ENCODE data around the gene CDH22.

Gene CDH22

DNA sequence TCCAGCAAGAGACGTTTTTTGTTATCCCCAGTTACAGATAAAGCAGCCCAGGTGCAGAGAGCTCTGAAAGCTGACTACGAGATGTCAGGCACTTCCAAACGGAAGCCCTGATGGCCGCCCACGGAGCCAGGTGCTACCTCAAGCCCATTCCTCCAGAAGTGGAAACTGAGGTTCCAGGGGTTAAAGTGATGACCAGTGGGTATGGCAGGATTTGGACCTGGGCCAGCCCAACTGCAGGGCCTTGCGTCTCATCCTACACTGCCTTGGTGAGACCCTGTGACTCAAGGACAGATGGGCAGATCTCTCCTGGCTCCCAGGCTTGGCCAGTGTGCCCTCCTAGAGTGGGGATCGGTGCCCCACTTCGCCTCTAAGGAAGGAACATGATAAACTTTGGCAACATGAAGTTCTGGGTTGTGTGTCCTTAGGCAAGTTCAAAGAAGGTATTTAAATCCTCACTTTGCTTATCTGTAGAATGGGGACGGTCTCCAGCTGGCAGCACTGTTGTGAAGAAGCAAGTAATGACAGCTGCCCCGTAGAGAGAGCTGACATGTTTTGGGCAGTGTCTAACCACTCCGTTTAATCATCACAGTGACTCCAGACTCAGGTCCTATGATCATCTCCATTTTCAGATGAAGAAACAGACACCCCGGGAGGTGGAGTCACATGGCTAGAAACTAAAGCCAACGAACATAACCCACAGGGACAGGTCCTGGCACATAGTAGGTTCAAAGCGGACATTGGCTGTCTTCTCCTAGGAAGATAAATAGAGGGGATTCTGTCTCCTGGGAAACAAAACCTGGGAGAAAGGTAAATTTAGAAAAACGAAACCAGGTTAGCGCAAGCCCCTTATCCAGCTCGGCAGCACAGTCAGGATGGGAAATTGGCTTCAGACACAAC is 34.4 kb upstream of the CDH22 start:
- DNase-seq, result no peak

DNA sequence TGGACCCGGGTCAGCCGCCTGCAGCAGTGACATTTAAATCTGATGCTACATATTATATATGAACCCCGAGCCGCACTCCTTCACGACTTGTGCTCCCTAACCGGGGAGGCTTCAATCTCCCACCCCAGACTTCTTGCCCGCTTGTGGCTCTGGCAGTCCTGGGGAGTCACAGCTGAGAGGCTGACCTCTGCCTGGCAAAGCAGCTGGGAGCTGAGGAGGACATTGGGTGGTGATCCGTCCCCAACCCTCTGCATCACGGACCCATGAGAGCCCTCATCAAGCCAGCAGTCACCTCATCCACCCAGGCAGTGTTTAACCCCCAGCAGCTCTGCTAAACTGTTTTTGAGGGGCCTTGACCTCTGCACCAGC is 33.7 kb upstream of the CDH22 start:
- DNase-seq, result no peak

DNA sequence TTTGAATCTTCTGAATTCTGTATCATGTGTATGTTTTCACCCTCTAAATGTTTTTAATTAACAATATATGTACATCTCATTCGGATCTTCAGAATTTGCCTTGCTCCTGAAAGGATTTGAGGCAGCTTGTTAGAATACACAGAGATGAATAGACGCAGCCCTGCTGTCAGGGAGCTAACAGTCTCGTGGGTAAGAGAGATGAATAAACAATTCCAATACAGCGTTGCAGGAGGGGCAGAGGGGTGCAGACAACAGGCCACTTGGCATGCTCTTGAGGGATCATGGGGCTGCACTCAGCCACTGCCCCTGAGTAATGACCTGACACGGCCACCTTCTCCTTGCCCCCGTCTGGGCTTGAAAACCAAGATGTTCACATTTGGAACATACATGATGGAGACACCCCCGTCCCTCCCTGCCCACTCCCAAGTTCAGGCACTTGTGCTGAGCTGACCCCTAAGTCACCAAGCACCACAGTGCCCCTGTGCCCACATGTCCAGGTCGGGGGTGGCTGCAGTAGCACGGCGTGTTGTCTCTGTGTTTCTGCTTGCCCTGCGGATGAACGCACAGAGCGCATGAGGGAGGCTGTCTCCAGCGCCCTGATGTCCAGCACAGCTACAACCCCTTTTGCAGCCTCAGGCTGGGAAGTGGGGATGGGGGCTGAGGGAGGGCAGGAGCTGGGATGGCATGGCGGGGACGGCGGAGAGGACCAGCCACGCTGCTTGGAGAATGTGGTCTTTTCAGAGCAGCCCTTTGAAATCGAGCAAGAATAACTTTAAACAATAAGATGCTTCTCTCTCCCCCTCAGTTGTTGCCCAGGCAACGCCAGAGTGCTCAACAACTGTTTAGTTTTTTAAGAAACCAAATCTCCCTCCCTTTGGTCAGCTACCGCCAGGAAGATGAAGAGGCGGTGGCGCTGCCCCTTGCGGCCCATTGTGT is 33.0 kb upstream of the CDH22 start:
- no peak for DNase-seq

DNA sequence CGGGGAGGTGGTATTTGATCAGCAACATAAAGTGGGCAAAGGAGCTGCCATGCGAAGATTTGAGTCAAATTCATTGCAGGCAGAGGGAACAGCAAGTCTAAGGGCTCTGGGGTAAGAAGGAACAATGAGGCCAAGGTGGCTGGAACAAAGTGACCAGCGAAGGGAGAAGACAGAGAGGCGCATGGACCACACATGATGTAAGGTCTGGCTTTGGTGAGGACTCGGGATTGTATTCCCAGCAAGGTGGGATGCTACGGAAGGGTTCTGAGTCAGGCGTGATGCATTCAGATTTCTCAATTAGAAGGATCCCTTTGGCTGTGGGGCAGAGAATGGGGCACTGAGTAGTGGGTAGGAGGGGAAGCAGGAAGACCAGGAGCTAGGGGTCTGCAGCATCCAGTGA is 30.7 kb upstream of the CDH22 start:
- no peak for DNase-seq

DNA sequence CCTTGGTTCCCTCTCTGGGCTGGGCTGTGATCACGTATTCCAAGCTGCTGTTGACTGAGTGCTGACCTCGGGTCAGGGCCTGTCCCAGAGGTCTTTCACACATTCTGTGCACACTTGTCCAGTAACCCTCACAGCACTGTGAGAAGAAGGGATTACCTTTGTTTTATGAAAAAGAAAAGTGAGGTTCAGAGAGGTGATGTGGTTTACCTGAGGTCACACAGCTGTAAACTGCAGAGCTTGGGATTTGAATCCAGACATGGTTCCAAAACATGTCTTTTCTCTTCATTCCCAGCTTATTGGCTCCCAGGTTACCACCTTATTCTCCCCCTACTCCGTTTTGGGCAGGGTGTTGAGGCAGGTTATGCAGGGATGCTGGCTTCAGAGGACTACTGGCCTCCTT is 28.4 kb upstream of the CDH22 start:
- DNase-seq, result no peak

DNA sequence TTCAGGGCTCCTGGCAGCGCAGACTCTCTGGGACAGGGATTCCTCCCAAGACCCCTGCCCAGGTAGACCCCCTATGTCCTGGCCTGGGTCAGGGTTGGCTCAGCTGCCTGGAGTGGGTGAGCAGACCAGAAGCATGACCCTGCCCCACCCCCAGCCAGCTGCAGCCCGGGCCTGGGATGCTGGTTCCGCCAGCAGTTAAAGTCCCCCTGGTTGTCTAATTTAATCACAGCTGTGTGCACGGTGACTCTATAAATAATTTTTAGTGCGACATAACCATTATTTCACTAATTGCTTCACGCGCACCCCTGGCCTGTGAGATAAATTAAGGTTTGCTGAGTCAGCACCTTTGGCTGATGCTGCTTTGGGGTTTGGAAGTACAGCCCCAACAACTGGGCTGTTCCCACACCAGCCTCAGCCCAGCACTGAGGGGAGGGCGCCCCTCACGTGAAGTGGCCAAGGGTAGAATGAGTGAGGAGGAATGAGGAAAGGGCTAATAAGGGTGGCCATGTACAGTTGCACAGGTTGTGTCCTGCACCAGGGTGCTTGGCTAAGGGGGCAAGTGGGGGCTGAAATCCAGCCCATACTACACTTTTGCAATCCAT is 26.1 kb upstream of the CDH22 start:
- no peak for DNase-seq

DNA sequence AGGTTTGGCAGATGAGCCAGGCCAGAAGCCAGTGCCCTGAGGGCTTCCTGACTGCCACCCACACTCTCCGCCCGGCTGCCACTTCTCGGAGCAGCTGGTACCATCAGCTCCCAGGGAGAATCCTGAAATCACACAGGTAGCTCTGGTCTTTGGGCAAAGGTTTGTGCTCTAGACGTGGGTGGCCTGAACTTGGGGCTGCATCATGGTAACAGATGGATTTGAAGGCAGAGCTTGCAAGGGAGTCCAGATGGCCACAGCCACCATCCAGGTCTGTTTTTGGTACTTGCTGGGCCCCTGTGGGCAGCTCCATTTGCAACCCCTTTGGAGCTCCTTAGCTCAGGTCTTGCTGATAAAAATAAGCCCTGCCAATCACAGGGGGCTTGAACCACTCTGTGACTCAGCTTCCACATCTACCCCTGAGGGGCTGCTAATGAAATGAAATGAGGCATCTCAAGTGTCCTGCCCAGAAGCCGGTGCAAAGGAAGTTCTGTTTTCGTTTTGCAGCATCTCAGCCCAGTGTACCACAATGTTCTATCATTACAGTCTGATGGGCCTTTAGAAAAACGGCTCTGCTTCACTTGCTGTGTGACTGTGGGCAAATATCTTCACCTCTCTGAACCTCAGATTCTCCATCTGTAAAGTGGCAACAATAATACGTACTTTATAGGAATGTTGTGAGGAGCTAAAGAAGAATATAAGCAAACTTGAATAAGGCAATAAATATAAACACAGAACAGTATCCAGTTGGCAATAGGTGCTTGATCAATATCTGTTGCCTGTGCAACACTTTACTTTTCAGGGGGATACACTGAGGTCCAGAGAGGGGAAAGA is 25.1 kb upstream of the CDH22 start:
- DNase-seq, result no peak

DNA sequence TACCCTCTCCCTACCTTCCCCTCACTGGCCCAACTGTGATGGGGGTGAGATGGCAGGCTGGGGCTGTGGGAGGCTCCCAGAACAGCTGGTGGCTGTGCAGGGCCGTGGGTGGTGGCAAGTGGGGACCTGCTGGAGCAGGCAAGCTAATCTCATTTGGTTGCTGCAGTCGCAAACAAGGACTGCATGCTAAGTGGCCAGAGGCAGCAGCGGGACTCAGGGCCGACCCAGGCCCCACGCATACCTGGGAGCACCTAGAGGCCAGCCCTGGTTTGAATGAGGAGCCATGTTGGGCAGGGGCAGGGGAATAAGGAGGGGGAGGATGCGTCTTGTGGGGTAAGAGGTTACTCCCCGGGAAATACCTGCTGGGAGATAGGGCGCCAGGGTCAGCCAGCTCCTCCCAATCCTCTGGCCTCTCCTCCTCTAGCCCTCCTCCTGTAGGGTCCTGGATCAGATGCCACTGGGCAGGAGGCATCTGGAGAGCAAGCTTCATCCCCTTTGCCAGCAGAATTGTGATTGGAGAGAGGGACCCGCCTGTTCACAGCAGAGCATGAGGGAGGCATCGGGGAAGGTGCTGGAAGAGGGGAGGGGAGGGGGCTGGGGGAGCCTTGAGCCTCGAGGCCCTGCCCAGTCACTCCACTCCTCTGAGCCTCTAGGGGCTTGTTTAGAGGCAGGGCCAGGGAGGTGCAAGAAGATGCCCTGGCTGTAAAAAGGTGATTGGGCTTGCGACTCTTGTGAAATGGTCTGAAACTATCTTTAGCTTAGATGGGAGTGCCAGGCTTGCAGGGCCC is 24.3 kb upstream of the CDH22 start:
- no peak for DNase-seq

DNA sequence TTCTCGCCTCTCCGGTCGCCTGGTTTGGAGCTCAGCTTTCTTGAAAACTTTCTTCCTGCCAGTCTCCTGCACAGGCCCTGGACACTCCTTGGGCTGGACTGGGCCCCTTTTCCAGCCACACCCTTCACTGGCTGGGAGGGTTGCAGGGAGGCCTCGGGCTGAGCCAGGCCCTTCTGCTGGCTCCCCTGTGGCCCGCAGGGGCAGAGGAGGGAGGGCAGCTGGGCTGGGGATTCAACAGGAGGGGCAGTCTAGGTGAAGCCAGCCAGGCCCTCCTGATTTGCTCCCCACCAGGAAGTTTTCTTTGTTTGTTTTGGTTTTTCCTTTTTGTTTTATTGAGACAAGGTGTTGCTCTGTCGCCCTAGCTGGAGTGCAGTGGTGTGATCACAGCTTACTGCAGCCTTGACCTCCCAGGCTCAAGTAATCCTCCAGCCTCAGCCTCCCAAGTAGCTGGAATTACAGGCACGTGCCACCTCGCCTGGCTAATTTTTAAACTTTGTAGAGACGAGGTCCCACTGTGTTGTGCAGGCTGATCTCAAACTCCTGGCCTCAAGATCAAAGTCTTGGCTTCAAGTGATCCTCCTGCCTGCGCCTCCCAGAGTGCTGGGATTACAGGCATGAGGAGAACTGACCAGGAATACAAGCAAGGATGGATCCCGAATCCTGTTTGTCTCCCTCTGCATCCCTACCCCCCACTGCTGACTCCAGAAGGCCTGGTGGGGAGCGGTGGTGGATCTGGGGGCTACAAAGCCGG is 23.5 kb upstream of the CDH22 start:
- no peak for DNase-seq

DNA sequence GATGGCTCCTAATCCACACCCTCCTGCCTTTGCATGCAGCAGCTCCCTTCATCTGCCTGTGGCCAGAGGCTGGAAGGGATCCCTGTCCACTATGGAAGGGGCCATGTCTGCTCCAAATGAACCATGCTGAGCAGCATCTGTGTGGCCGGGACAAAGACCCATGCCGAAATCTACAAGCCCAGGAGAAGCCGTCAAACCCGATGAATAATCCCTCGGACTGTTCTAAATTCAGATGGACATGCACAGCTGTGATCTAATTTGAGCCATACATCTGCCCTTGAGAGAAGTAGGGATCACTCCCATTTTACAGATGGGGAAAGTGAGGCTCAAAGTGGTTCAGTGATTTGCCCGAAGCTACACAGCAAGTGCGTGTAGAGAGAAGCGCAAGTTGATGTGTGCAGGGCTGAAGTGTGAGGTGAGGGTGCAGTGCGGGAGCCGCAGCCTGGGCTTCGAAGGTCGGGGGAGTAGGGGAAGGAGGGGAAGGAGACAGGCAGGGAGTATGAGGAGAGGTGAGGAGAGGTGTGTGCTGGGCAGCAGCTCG is 22.6 kb upstream of the CDH22 start:
- DNase-seq, result no peak

DNA sequence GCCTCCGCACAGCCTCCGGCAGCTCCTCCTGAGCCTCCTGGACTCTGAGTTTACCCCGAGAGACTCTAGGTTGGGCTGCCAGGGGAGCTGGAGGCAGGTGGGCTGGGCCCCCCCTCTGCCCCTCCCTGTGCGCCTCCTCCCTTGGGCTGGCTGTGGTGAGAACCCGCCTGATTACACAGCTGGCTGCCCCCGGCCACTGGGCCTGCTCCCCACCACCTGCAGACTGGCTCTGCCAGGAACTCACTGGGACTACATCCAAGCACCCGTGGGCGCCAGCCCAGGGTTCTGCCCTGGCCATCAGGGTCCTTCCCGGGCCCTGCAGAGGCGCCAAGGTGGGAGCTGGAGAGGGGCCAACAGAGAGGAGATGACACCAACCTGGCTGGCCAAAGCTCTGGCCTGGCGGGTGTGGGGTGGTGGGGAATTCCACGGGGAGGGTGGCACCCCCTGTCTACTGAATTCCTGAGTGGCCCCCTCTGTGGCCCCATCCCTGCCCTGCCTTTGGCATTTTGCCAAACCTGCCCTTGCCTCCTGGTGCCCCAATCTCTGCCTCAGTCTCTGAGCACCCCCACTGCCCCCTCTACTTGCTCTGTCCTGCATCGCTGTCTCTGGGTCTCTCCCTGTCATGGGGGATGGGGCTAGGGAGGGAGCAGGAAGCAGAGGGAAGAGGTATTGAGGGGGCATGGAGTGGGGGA is 21.9 kb upstream of the CDH22 start:
- no peak for DNase-seq

DNA sequence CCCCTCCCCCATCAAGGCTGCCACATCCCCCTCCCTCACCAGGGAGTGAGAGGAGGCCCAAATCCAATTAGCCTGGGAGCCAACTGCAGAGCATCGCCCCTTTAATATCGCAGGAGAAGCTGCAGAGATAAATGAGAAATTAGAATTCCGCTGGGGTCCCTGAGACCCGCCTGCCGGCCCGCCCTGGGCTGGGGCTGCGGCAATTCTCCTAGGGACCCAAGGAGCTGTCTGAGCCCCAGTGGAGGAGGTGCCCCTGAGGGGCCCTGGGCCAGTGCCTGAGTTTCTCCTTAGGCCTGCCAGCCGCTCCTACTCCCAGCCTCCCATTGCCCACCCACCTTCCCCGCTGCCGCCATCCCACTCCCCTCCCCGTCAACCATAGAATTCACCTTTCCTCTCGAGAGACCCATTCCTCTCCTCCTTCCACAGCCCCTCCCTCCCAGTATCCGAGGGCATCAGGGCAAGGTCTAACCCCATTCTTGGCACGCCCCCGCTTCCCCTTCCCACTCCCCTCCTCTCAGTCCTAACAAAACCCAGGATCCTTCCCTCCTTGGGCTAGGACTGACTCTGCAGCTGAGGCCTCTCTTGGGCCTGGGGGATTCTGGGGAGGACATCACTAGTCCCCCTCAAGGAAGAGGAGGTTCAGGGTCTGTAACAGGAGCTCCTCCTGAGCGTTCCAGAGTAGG is 20.0 kb upstream of the CDH22 start:
- no peak for DNase-seq

DNA sequence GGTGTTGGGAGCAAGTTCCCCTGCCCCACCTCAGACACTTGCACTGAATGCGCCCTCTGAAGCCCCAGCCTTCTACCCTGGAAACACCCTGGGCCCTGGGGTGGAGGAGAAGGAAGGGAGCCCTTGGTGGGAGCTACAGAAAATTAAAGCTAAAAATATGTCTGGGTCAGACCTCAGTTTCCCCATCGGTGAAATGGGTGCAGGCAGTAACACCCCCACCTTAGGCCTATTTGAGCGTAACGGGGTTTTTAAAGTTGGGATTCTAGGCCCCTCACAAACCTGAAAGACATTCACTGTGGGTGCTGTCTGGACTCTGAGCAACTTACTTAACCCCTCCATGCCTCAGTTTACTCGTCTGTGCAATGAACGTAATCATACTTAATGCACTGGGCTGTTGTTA is 19.3 kb upstream of the CDH22 start:
- DNase-seq, result no peak

DNA sequence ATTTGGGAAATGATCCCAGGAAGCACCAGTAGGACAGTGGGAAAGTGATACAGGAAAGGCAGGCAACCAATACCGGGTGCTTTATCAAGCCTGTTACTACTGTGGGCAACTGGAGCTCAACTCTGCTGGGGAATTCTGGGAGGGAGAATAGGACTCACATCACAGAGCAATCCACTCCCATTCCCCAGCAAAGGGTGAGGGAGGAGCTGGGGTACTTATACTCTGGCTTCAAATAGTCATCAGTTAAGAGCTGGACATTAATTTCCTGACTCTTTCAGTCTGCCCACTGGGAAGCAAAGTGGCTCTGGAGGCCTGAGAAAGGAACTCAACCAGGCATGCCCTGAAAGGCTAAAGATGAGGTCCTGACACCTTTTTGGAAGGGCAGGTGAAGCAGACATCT is 17.5 kb upstream of the CDH22 start:
- no peak for DNase-seq

DNA sequence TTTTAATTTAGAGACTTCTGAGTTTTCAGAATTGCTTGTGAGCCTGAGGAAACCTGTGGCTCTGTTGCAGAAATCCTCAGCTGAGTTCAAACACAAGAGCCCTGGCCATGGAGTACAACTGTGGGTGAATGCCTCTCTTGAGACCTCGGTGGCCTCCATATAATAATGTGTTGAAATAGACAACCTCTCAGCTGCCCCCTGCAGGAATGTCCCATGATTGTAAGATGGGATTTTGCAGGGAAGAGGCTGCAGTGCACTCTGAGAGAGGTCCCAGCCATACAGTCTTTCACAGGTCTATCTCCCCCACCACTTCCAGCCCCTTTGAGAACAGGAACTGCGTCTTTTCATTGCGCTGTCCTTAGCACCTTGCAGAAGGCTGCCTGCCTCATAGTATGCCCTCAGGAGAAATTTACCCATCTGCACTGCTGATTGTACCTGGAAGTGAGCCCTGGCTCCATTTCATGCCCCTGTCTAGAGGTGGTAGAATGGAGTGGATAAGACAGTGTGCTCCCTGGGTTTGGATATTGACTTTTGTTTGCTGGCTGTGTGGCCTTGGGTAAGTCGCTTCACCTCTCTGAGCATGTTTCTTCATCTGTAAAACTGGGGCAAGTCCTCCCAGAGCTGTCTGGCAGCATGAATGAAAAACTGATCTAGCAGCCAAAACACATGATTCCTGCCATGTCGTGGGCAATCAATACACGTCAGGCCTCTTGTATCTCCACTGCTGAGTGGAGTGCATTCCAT is 16.8 kb upstream of the CDH22 start:
- DNase-seq, result no peak

DNA sequence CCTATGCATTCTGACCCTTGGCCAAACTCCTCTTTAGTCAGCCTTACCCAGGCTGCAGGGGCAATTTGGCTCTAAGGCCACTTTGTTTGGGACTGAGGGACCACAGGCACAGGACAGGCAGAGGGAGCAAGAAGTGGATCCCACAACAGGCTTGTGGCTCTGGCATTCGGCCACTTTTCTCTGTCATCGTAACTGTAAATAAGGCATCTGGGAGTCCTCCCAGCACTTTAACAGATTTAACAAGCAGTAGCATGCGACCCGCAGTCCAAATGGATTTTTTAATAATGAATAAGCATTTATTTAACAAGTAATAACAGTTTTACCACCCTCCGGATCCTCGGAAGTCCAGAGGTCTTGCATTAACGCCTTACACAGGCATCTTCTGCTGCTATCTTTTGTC is 16.1 kb upstream of the CDH22 start:
- no peak for DNase-seq

DNA sequence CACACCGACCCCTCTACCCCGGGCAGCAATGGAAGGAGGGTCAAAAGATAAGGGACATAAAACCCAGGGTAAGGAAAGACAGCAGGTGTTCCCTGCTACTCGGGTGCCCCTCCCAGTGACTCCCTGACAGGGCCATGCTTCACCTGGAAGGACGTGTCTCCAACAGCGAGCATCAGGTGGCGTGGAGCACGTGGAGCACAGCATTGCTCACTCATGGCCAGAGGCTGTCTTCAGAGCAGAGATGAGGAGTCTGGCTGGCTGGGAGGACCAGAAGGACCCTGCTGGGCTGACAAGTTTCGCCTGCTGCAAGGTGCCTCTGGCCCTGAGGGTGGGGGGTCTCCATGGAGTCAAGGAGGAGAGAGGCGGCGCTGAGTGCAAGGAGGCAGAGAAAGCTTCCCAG is 15.3 kb upstream of the CDH22 start:
- DNase-seq, result no peak

DNA sequence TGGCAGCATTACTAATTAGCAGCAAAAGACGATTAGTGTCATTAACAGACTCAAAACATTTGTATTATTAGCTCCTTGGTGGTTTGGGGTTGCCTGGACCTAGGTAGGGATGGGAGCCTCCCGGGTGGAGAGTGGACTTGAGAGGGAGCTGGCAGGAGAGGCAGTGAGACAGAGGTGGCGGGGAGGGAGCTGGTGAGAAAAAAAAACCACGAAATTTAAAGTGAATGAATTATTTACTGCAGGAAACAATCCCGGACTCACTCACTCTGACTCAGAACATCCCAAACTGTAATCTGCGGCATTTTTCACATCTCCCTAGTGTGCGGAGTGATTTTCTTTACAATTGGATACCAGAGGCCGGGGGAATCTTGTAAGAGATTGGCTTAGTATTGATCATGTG is 14.3 kb upstream of the CDH22 start:
- no peak for DNase-seq

DNA sequence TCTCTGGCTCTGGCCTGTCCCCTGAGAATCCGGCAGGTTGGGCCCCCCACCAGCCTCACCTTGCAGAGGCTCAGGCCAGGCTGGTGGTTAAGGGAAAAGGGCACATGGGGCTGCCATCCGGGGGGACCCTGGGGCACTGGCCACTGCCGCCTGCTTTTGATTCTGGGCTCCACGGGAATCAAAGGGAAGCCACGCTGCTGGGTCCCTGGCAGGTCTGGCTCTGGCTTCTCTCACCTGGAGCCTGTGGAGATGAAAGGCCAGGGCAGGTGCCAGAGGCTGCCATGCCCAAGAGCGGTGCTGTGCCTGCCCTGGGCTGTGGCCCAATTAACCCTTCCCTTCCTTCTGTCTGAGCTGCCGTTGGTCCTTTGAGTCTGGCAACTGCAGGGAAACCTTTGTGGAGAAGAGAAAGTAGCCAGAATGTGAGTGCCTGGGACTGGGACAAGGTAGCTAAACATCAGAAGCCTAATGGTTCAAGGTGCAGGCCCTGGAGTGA is 9.4 kb upstream of the CDH22 start:
- DNase-seq, result no peak

All from GDM1 (cell line).